A549 (cell line): ENCODE measurements around the gene PMPCA. TPM values are rescaled to one million over a fixed set of nuclear protein-coding genes. Genes with fewer than 3 reads are reported as not detected.

Experiments
- ATAC-seq, 2 experiments: fragments of 200-7000 bp in 1 of 2; fragments of >200 bp in 1 of 2; cut with Nextera tagmentation in 1 of 2; cut with Tn5 transposase in 1 of 2; 3 replicates each; pipeline versions ENCODE4 v1.8.0 to v1.9.1; 2018 to 2020; ENCODE audit warnings: mild to moderate bottlenecking in 1 of 2, moderate library complexity in 1 of 2
- CTCF ChIA-PET: fragments of 300-600 bp; sonication (Branson Sonifier 250); formaldehyde crosslinking; extraction: SDS; loops from one replicate; lab custom pipeline; 2021; ENCODE audit warnings: antibody characterized with exemption, inconsistent platforms; lab: Yijun Ruan, JAX
- POLR2A ChIA-PET: fragments of 350-600 bp; formaldehyde crosslinking; extraction: SDS; loops from one replicate; lab custom pipeline; 2021; ENCODE audit warnings: antibody characterized with exemption, inconsistent platforms; lab: Yijun Ruan, JAX
- DNase-seq, 2 experiments: peaks; one replicate each; pipeline versions ENCODE4 v3.0.0 to v3.0.0-alpha.2; 2011 to 2016; ENCODE audit warnings: low read depth in 1 of 2, low spot score in 1 of 2
- FAIRE-seq: peaks from 2 replicates; lab custom pipeline; 2011; peaks lifted over from hg19 to GRCh38; lab: Jason Lieb, UNC
- H3K27ac ChIP-seq, 2 experiments: fragments of >200 bp; sonication (Bioruptor Twin); formaldehyde crosslinking; 3 replicates each; pipeline ENCODE4 v1.5.1; 2016 to 2017
- H3K4me1 ChIP-seq: fragments of >200 bp; sonication (Bioruptor Twin); formaldehyde crosslinking; 3 replicates; pipeline ENCODE4 v1.6.1; 2016
- H3K4me2 ChIP-seq: fragments of >200 bp; sonication (Bioruptor Twin); formaldehyde crosslinking; 3 replicates; pipeline ENCODE4 v1.6.1; 2016
- H3K4me3 ChIP-seq: fragments of >200 bp; sonication (Bioruptor Twin); formaldehyde crosslinking; 3 replicates; pipeline ENCODE4 v1.5.1; 2016
- H3K9me3 ChIP-seq: fragments of >200 bp; sonication (Bioruptor Twin); formaldehyde crosslinking; 3 replicates; pipeline ENCODE4 v1.6.1; 2016
- BHLHE40 ChIP-seq: IDR thresholded peaks from 2 replicates; pipeline ENCODE4 v1.6.1; 2012; ENCODE audit warnings: low read depth, low read length, inconsistent platforms
- CEBPB ChIP-seq, 2 experiments: fragments of >200 bp in 1 of 2; sonication (Bioruptor Twin) in 1 of 2; formaldehyde crosslinking in 1 of 2; IDR thresholded peaks; 2 replicates each; pipeline ENCODE4 v1.6.1; 2012 to 2016
- CHD4 ChIP-seq: fragments of 200-600 bp; sonication (generic); IDR thresholded peaks from 2 replicates; pipeline ENCODE4 v1.6.1; 2016; ENCODE audit warnings: antibody characterized with exemption, mild to moderate bottlenecking, borderline replicate concordance
- EHMT2 ChIP-seq: fragments of 200-600 bp; sonication (generic); IDR thresholded peaks from 2 replicates; pipeline ENCODE4 v1.6.1; 2016; ENCODE audit warnings: antibody characterized with exemption, low read depth, mild to moderate bottlenecking, moderate library complexity
- EP300 ChIP-seq, 2 experiments: fragments of >200 bp; sonication (Bioruptor Twin); formaldehyde crosslinking; IDR thresholded peaks; 2 replicates in 1 of 2; 3 replicates in 1 of 2; pipeline ENCODE4 v1.6.1; 2016 to 2017
- ESRRA ChIP-seq: fragments of 150-350 bp; IDR thresholded peaks from 2 replicates; pipeline ENCODE4 v1.6.1; 2014; ENCODE audit warnings: mild to moderate bottlenecking, low read length, borderline replicate concordance
- HOXB13 ChIP-seq: fragments of 250-450 bp; sonication (Bioruptor Pico); IDR thresholded peaks from 2 replicates; pipeline ENCODE4 v1.5.0; 2020; ENCODE audit warnings: low read depth, mild to moderate bottlenecking, moderate library complexity
- HOXB5 ChIP-seq: fragments of 250-450 bp; sonication (Bioruptor Pico); IDR thresholded peaks from 2 replicates; pipeline ENCODE4 v1.5.0; 2020; ENCODE audit warnings: mild to moderate bottlenecking, moderate library complexity
- JUN ChIP-seq, 2 experiments: fragments of >200 bp; sonication (Bioruptor Twin); formaldehyde crosslinking; IDR thresholded peaks; 2 replicates in 1 of 2; 3 replicates in 1 of 2; pipeline ENCODE4 v1.6.1; 2016 to 2017
- JUNB ChIP-seq: fragments of >200 bp; sonication (Bioruptor Twin); formaldehyde crosslinking; IDR thresholded peaks from 2 replicates; pipeline ENCODE4 v1.6.1; 2016
- KDM1A ChIP-seq: fragments of 200-600 bp; sonication (generic); IDR thresholded peaks from 2 replicates; pipeline ENCODE4 v1.6.1; 2016; ENCODE audit warnings: low read depth, mild to moderate bottlenecking
- MAFK ChIP-seq: fragments of 450-650 bp; IDR thresholded peaks from 2 replicates; pipeline ENCODE4 v1.6.1; 2014; ENCODE audit not compliant: partially characterized antibody
- MAZ ChIP-seq: fragments of 150-350 bp; IDR thresholded peaks from 2 replicates; pipeline ENCODE4 v1.6.1; 2014; ENCODE audit warnings: antibody characterized with exemption, low read depth, low read length, borderline replicate concordance
- MYC ChIP-seq: IDR thresholded peaks from 2 replicates; pipeline ENCODE4 v1.6.1; 2012; ENCODE audit warnings: mild to moderate bottlenecking, inconsistent platforms, low read length, improper control_type of control experiment, borderline replicate concordance
- NR3C1 ChIP-seq: fragments of >200 bp; sonication (Bioruptor Twin); formaldehyde crosslinking; IDR thresholded peaks from 3 replicates; pipeline ENCODE4 v1.6.1; 2017
- PHF8 ChIP-seq: fragments of 200-600 bp; sonication (generic); IDR thresholded peaks from 2 replicates; pipeline ENCODE4 v1.6.1; 2016; ENCODE audit warnings: low read depth, mild to moderate bottlenecking, antibody characterized with exemption, moderate library complexity, borderline replicate concordance
- RNF2 ChIP-seq: fragments of 200-600 bp; sonication (generic); IDR thresholded peaks from 2 replicates; pipeline ENCODE4 v1.6.1; 2016; ENCODE audit warnings: low read depth, mild to moderate bottlenecking, antibody characterized with exemption, moderate library complexity, borderline replicate concordance
- SMC3 ChIP-seq: fragments of >200 bp; sonication (Bioruptor Twin); formaldehyde crosslinking; IDR thresholded peaks from 3 replicates; pipeline ENCODE4 v1.6.1; 2018; ENCODE audit warnings: inconsistent platforms
- SREBF2 ChIP-seq: fragments of 450-650 bp; IDR thresholded peaks from 2 replicates; pipeline ENCODE4 v1.6.1; 2014; ENCODE audit warnings: mild to moderate bottlenecking, moderate library complexity
- TFCP2L1 ChIP-seq: fragments of 250-450 bp; sonication (Bioruptor Pico); IDR thresholded peaks from 2 replicates; pipeline ENCODE4 v1.5.0; 2021; ENCODE audit warnings: mild to moderate bottlenecking
- TP53 ChIP-seq: fragments of 250-450 bp; sonication (Bioruptor Pico); IDR thresholded peaks from 2 replicates; pipeline ENCODE4 v1.5.0; 2021; ENCODE audit warnings: mild to moderate bottlenecking, moderate library complexity
- ZNF302 ChIP-seq: fragments of 250-450 bp; sonication (Bioruptor Pico); IDR thresholded peaks from 2 replicates; pipeline ENCODE4 v1.9.0; 2021; ENCODE audit warnings: inconsistent platforms, mild to moderate bottlenecking, moderate library complexity
- WGBS: methylation state at CpG from one replicate; pipeline ENCODE4 v1.1.6; 2017; ENCODE audit errors: missing lambda C conversion rate; 5-methylcytosine and 5-hydroxymethylcytosine counted together
- polyA plus RNA-seq, 4 experiments: library from polyadenylated mRNA; depleted of rRNA in 3 of 4; stranded (reverse); fragments of >200 nt; fragmentation: RNase III in 1 of 4; extraction: RNeasy Plus Mini Kit Qiagen cat#74134 plus additional on column Dnase treatment in 1 of 4; gene quantifications; 2 replicates in 3 of 4; 3 replicates in 1 of 4; pipeline ENCODE4 v1.2.3, GENCODE V29; 2011 to 2017
- TF ChIP-seq, protein P1 (sequence below): fragments of 150-350 bp; IDR thresholded peaks from 2 replicates; pipeline ENCODE4 v1.6.1; 2014; ENCODE audit warnings: low read depth, mild to moderate bottlenecking, low read length
- TF ChIP-seq, protein P2 (sequence below): IDR thresholded peaks from 2 replicates; pipeline ENCODE4 v1.6.1; 2012
- TF ChIP-seq, protein P3 (sequence below): fragments of 450-650 bp; IDR thresholded peaks from 2 replicates; pipeline ENCODE4 v1.6.1; 2014; ENCODE audit warnings: antibody characterized with exemption
- TF ChIP-seq, protein P4 (sequence below): fragments of >200 bp; sonication (Bioruptor Twin); formaldehyde crosslinking; IDR thresholded peaks from 3 replicates; pipeline ENCODE4 v1.5.1; 2016

The PMPCA gene
- polyA plus RNA-seq, 2 of the 4 experiments (the other 2 are of a cell fraction), result 71.1 to 89.2 TPM

- no peak for ATAC-seq
- CTCF ChIA-PET, result interaction anchor here (0.7 to 10.0 kb wide), 7 partner anchors 7 to 43 kb away, joined by 3 to 100 read pairs (median 5); partner anchors contain the start of genes DNLZ and SNAPC4
- TF ChIP-seq TP53 (CRISPR knock-in tag) (no peak), SREBF2 (no peak), ZNF302 (no peak), JUN (IDR thresholded peaks at IDR 0.05) (no peak), BHLHE40 (no peak), RNF2 (no peak)
- TF ChIP-seq, protein P1, sequence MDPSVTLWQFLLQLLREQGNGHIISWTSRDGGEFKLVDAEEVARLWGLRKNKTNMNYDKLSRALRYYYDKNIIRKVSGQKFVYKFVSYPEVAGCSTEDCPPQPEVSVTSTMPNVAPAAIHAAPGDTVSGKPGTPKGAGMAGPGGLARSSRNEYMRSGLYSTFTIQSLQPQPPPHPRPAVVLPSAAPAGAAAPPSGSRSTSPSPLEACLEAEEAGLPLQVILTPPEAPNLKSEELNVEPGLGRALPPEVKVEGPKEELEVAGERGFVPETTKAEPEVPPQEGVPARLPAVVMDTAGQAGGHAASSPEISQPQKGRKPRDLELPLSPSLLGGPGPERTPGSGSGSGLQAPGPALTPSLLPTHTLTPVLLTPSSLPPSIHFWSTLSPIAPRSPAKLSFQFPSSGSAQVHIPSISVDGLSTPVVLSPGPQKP, result no peak
- POLR2A ChIA-PET, result no interaction called here
- H3K4me3 ChIP-seq, result no peak overlapping the region
- WGBS, result 93% methylated on average over 18 of the region's 25 CpGs
- no peak overlapping the region for H3K27ac ChIP-seq
- H3K9me3 ChIP-seq, result no peaks in the 10 kb centered on the region
- no peak for DNase-seq
- no peak for FAIRE-seq
- H3K4me1 ChIP-seq, result no peaks in the 10 kb centered on the region
- H3K4me2 ChIP-seq, result no peak overlapping the region
Observed at GRCh38 chr9:136381966-136382513, 28.4 kb upstream of the PMPCA start.

GRCh38 chr9:136383436-136383835, 27.0 kb upstream of the PMPCA start:
- H3K4me3 ChIP-seq, result no peak overlapping the region
- H3K27ac ChIP-seq, result no peak overlapping the region
- no peak overlapping the region for H3K4me2 ChIP-seq
- ChIA-PET CTCF (interaction anchor here (0.9 to 10.0 kb wide), 3 partner anchors 12 to 22 kb away, joined by 3 to 100 read pairs (median 3); partner anchors contain the start of gene SNAPC4), POLR2A (no interaction called here)
- TF ChIP-seq, protein P2, sequence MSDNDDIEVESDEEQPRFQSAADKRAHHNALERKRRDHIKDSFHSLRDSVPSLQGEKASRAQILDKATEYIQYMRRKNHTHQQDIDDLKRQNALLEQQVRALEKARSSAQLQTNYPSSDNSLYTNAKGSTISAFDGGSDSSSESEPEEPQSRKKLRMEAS, result no peak
- no peak for TF ChIP-seq SMC3
- H3K4me1 ChIP-seq, result no peaks in the 10 kb centered on the region
- no peaks in the 10 kb centered on the region for H3K9me3 ChIP-seq
- DNase-seq (no peak), ATAC-seq (no peak), FAIRE-seq (no peak)
- WGBS, result 97% methylated on average over 14 of the region's 20 CpGs

- DNase-seq (no peak), FAIRE-seq (no peak), ATAC-seq (no peak)
- no peak overlapping the region for H3K27ac ChIP-seq
- ChIA-PET CTCF (interaction anchor here (1.1 to 10.0 kb wide), 4 partner anchors 8 to 22 kb away, joined by 4 to 100 read pairs (median 5); partner anchors contain the start of genes DNLZ and SNAPC4), POLR2A (interaction anchor here (1.1 kb wide), 1 partner anchor 22 kb away, joined by 3 read pairs; no protein-coding TSS in a partner anchor)
- no peak overlapping the region for H3K4me2 ChIP-seq
- H3K9me3 ChIP-seq, result no peaks in the 10 kb centered on the region
- no peak for TF ChIP-seq CEBPB (IDR thresholded peaks at IDR 0.05)
- no peak overlapping the region for H3K4me3 ChIP-seq
- no peaks in the 10 kb centered on the region for H3K4me1 ChIP-seq
- 95% methylated on average over 11 of the region's 11 CpGs for WGBS
Observed at GRCh38 chr9:136385015-136385414, 25.4 kb upstream of the PMPCA start.

- ATAC-seq (no peak), FAIRE-seq (no peak), DNase-seq (no peak)
- no peaks in the 10 kb centered on the region for H3K9me3 ChIP-seq
- no peak overlapping the region for H3K4me3 ChIP-seq
- H3K27ac ChIP-seq, result no peak overlapping the region
- no peak overlapping the region for H3K4me2 ChIP-seq
- ChIA-PET CTCF (interaction anchor here (0.6 to 10.0 kb wide), 7 partner anchors 11 to 384 kb away, joined by 3 to 100 read pairs (median 4); partner anchors contain the start of genes DNLZ, INPP5E and SNAPC4), POLR2A (interaction anchor here (0.7 kb wide), 1 partner anchor 12 kb away, joined by 3 read pairs; no protein-coding TSS in a partner anchor)
- no peaks in the 10 kb centered on the region for H3K4me1 ChIP-seq
- WGBS, result 96% methylated on average over 13 of the region's 13 CpGs
- TF ChIP-seq HOXB5 (CRISPR knock-in tag), result no peak
- TF ChIP-seq MAFK, result no peak
- TF ChIP-seq EP300 (IDR thresholded peaks at IDR 0.05), result no peak
- no peak for TF ChIP-seq KDM1A
- no peak for TF ChIP-seq EHMT2
- no peak for TF ChIP-seq CHD4
- no peak for TF ChIP-seq SREBF2
- TF ChIP-seq, protein P3, sequence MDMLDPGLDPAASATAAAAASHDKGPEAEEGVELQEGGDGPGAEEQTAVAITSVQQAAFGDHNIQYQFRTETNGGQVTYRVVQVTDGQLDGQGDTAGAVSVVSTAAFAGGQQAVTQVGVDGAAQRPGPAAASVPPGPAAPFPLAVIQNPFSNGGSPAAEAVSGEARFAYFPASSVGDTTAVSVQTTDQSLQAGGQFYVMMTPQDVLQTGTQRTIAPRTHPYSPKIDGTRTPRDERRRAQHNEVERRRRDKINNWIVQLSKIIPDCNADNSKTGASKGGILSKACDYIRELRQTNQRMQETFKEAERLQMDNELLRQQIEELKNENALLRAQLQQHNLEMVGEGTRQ, result no peak
- no peak for TF ChIP-seq JUNB
- TF ChIP-seq HOXB13 (CRISPR knock-in tag), result no peak
- no peak for TF ChIP-seq ESRRA
- TF ChIP-seq, protein P4, sequence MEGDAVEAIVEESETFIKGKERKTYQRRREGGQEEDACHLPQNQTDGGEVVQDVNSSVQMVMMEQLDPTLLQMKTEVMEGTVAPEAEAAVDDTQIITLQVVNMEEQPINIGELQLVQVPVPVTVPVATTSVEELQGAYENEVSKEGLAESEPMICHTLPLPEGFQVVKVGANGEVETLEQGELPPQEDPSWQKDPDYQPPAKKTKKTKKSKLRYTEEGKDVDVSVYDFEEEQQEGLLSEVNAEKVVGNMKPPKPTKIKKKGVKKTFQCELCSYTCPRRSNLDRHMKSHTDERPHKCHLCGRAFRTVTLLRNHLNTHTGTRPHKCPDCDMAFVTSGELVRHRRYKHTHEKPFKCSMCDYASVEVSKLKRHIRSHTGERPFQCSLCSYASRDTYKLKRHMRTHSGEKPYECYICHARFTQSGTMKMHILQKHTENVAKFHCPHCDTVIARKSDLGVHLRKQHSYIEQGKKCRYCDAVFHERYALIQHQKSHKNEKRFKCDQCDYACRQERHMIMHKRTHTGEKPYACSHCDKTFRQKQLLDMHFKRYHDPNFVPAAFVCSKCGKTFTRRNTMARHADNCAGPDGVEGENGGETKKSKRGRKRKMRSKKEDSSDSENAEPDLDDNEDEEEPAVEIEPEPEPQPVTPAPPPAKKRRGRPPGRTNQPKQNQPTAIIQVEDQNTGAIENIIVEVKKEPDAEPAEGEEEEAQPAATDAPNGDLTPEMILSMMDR, result no peak
- TF ChIP-seq PHF8, result no peak
- no peak for TF ChIP-seq NR3C1
- TF ChIP-seq MYC, result no peak
- TF ChIP-seq, protein P1, result no peak
- no peak for TF ChIP-seq MAZ
- no peak for TF ChIP-seq SMC3
- TF ChIP-seq TFCP2L1 (CRISPR knock-in tag), result no peak
Observed at GRCh38 chr9:136386018-136386417, 24.4 kb upstream of the PMPCA start.
